ENCODE measurements around the gene MAPKBP1.

The MAPKBP1 gene

GRCh38 chr15:41814534-41814933 is 40.2 kb downstream of the MAPKBP1 start:
- DNase-seq (ENCODE audit: low spot score in 2 of 2) (no peak), ATAC-seq (replicated peaks; ENCODE audit: extremely low read depth, poor library complexity, severe bottlenecking) (no peak)
- Mint-ChIP-seq H3K27me3 (no peaks in the 10 kb centered on the region), H3K9me3 (no peaks in the 10 kb centered on the region), H3K36me3 (ENCODE audit: insufficient read depth) (peaks cover 21% of the 10 kb centered on the region), H3K4me1 (peaks cover 10% of the 10 kb centered on the region), H3K27ac (ENCODE audit: low read depth) (no peak overlapping the region), H3K4me3 (no peak overlapping the region)

- ATAC-seq (replicated peaks; ENCODE audit: extremely low read depth, poor library complexity, severe bottlenecking) = no peak
- no peaks in the 10 kb centered on the region for H3K9me3 Mint-ChIP-seq
- H3K27ac Mint-ChIP-seq (ENCODE audit: low read depth) = no peak overlapping the region
- H3K4me1 Mint-ChIP-seq = peaks cover 1% of the 10 kb centered on the region
- no peak overlapping the region for H3K4me3 Mint-ChIP-seq
- DNase-seq (ENCODE audit: low spot score in 2 of 2) = no peak
- H3K27me3 Mint-ChIP-seq = no peaks in the 10 kb centered on the region
- H3K36me3 Mint-ChIP-seq (ENCODE audit: insufficient read depth) = peaks cover 21% of the 10 kb centered on the region
These were observed 42.5 kb downstream of the MAPKBP1 start for GRCh38 chr15:41816788-41817187.

- H3K4me3 Mint-ChIP-seq = no peak overlapping the region
- no peaks in the 10 kb centered on the region for H3K4me1 Mint-ChIP-seq
- H3K27ac Mint-ChIP-seq (ENCODE audit: low read depth) = no peak overlapping the region
- H3K9me3 Mint-ChIP-seq = no peaks in the 10 kb centered on the region
- H3K36me3 Mint-ChIP-seq (ENCODE audit: insufficient read depth) = peaks cover 21% of the 10 kb centered on the region
- DNase-seq (ENCODE audit: low spot score in 2 of 2) (no peak), ATAC-seq (replicated peaks; ENCODE audit: extremely low read depth, poor library complexity, severe bottlenecking) (no peak)
- no peaks in the 10 kb centered on the region for H3K27me3 Mint-ChIP-seq
These were observed 43.0 kb downstream of the MAPKBP1 start for GRCh38 chr15:41817327-41817726.

- Mint-ChIP-seq H3K4me3 (no peak overlapping the region), H3K4me1 (no peaks in the 10 kb centered on the region)
These were observed 43.5 kb downstream of the MAPKBP1 start for GRCh38 chr15:41817781-41818180.

GRCh38 chr15:41819455-41820050 is 45.3 kb downstream of the MAPKBP1 start:
- no peak overlapping the region for H3K4me3 Mint-ChIP-seq
- peaks cover 16% of the 10 kb centered on the region for H3K36me3 Mint-ChIP-seq (ENCODE audit: insufficient read depth)
- no peaks in the 10 kb centered on the region for H3K4me1 Mint-ChIP-seq
- H3K9me3 Mint-ChIP-seq = no peaks in the 10 kb centered on the region
- peak overlapping the region; percentile 83 for H3K27ac Mint-ChIP-seq (ENCODE audit: low read depth)
- no peak for ATAC-seq (replicated peaks; ENCODE audit: extremely low read depth, poor library complexity, severe bottlenecking)
- H3K27me3 Mint-ChIP-seq = no peaks in the 10 kb centered on the region
- no peak for DNase-seq (ENCODE audit: low spot score in 2 of 2)

More at GRCh38 chr15:41817781-41818180, 43.5 kb downstream of the MAPKBP1 start:
- ATAC-seq (replicated peaks; ENCODE audit: extremely low read depth, poor library complexity, severe bottlenecking) (no peak), DNase-seq (ENCODE audit: low spot score in 2 of 2) (no peak)
- Mint-ChIP-seq H3K36me3 (ENCODE audit: insufficient read depth) (peaks cover 21% of the 10 kb centered on the region), H3K9me3 (no peaks in the 10 kb centered on the region), H3K27me3 (no peaks in the 10 kb centered on the region), H3K27ac (ENCODE audit: low read depth) (no peak overlapping the region)

- H3K9me3 Mint-ChIP-seq = no peaks in the 10 kb centered on the region
- no peaks in the 10 kb centered on the region for H3K4me1 Mint-ChIP-seq
- H3K27ac Mint-ChIP-seq (ENCODE audit: low read depth) = no peak overlapping the region
- no peaks in the 10 kb centered on the region for H3K27me3 Mint-ChIP-seq
- no peak for DNase-seq (ENCODE audit: low spot score in 2 of 2)
- peaks cover 10% of the 10 kb centered on the region for H3K36me3 Mint-ChIP-seq (ENCODE audit: insufficient read depth)
- no peak overlapping the region for H3K4me3 Mint-ChIP-seq
- no peak for ATAC-seq (replicated peaks; ENCODE audit: extremely low read depth, poor library complexity, severe bottlenecking)
These were observed 46.6 kb downstream of the MAPKBP1 start for GRCh38 chr15:41820791-41821423.

- DNase-seq (ENCODE audit: low spot score in 2 of 2) (no peak), ATAC-seq (replicated peaks; ENCODE audit: extremely low read depth, poor library complexity, severe bottlenecking) (no peak)
- Mint-ChIP-seq H3K27ac (ENCODE audit: low read depth) (no peak overlapping the region), H3K4me3 (no peak overlapping the region), H3K9me3 (no peaks in the 10 kb centered on the region), H3K36me3 (ENCODE audit: insufficient read depth) (peaks cover 9% of the 10 kb centered on the region), H3K4me1 (peaks cover 8% of the 10 kb centered on the region), H3K27me3 (no peaks in the 10 kb centered on the region)
These were observed 47.5 kb downstream of the MAPKBP1 start for GRCh38 chr15:41821831-41822230.

GRCh38 chr15:41822471-41822870 is 48.2 kb downstream of the MAPKBP1 start:
- DNase-seq (ENCODE audit: low spot score in 2 of 2) (no peak), ATAC-seq (replicated peaks; ENCODE audit: extremely low read depth, poor library complexity, severe bottlenecking) (no peak)
- H3K4me3 Mint-ChIP-seq = no peak overlapping the region
- no peak overlapping the region for H3K27ac Mint-ChIP-seq (ENCODE audit: low read depth)
- no peaks in the 10 kb centered on the region for H3K9me3 Mint-ChIP-seq
- H3K27me3 Mint-ChIP-seq = no peaks in the 10 kb centered on the region
- H3K4me1 Mint-ChIP-seq = peaks cover 9% of the 10 kb centered on the region
- peaks cover 9% of the 10 kb centered on the region for H3K36me3 Mint-ChIP-seq (ENCODE audit: insufficient read depth)

- Mint-ChIP-seq H3K9me3 (no peaks in the 10 kb centered on the region), H3K4me3 (no peak overlapping the region), H3K27ac (ENCODE audit: low read depth) (no peak overlapping the region), H3K36me3 (ENCODE audit: insufficient read depth) (peaks cover 9% of the 10 kb centered on the region), H3K27me3 (no peaks in the 10 kb centered on the region), H3K4me1 (peaks cover 9% of the 10 kb centered on the region)
- DNase-seq (ENCODE audit: low spot score in 2 of 2) (no peak), ATAC-seq (replicated peaks; ENCODE audit: extremely low read depth, poor library complexity, severe bottlenecking) (no peak)
These were observed 48.7 kb downstream of the MAPKBP1 start for GRCh38 chr15:41822957-41823356.

GRCh38 chr15:41823502-41823901 is 49.2 kb downstream of the MAPKBP1 start:
- DNase-seq (ENCODE audit: low spot score in 2 of 2) (no peak), ATAC-seq (replicated peaks; ENCODE audit: extremely low read depth, poor library complexity, severe bottlenecking) (no peak)
- Mint-ChIP-seq H3K9me3 (no peaks in the 10 kb centered on the region), H3K4me3 (no peak overlapping the region), H3K36me3 (ENCODE audit: insufficient read depth) (peaks cover 11% of the 10 kb centered on the region), H3K4me1 (peaks cover 12% of the 10 kb centered on the region), H3K27me3 (no peaks in the 10 kb centered on the region), H3K27ac (ENCODE audit: low read depth) (no peak overlapping the region)

GRCh38 chr15:41824062-41824745 is 49.9 kb downstream of the MAPKBP1 start:
- DNase-seq (ENCODE audit: low spot score in 2 of 2) = no peak
- Mint-ChIP-seq H3K27me3 (no peaks in the 10 kb centered on the region), H3K4me3 (no peak overlapping the region), H3K9me3 (no peaks in the 10 kb centered on the region), H3K27ac (ENCODE audit: low read depth) (peak overlapping the region; percentile 17), H3K36me3 (ENCODE audit: insufficient read depth) (peaks cover 11% of the 10 kb centered on the region), H3K4me1 (peaks cover 19% of the 10 kb centered on the region)
- ATAC-seq (replicated peaks; ENCODE audit: extremely low read depth, poor library complexity, severe bottlenecking) = no peak

- H3K27ac Mint-ChIP-seq (ENCODE audit: low read depth) = no peak overlapping the region
- no peak overlapping the region for H3K4me3 Mint-ChIP-seq
These were observed 50.9 kb downstream of the MAPKBP1 start for GRCh38 chr15:41825145-41825544.

More at GRCh38 chr15:41825145-41825544, 50.9 kb downstream of the MAPKBP1 start:
- no peaks in the 10 kb centered on the region for H3K9me3 Mint-ChIP-seq
- ATAC-seq (replicated peaks; ENCODE audit: extremely low read depth, poor library complexity, severe bottlenecking) = no peak
- no peak for DNase-seq (ENCODE audit: low spot score in 2 of 2)
- H3K36me3 Mint-ChIP-seq (ENCODE audit: insufficient read depth) = peaks cover 12% of the 10 kb centered on the region
- peaks cover 24% of the 10 kb centered on the region for H3K4me1 Mint-ChIP-seq
- H3K27me3 Mint-ChIP-seq = no peaks in the 10 kb centered on the region
